Activated T-helper 9 cell treated with anti-CD3 and anti-CD28 coated beads, Interleukin-2, amount 50 U/mL, for 16 hours (primary cell): ENCODE measurements around the gene NFKBIB.
"Not testable (repeated sequence)": the region's sequence is repeated elsewhere in the genome, so short reads cannot be mapped to it uniquely, and the experiment has no call there.

Source experiments
- DNase-seq: peaks from one replicate; pipeline ENCODE4 v3.0.0-alpha.2; 2020; ENCODE audit warnings: low read depth

Gene NFKBIB

GRCh38 chr19:38928391-38929001 is 28.7 kb downstream of the NFKBIB start:
- no peak for DNase-seq

GRCh38 chr19:38929929-38930775 is 30.4 kb downstream of the NFKBIB start, which contains the start of gene SARS2:
Gene SARS2 (minus strand): TSS chr19:38930763. CDS start chr19:38930736, 27 bp downstream.
- peak; percentile 87 for DNase-seq

GRCh38 chr19:38930776-38931520 is 31.2 kb downstream of the NFKBIB start, which contains the start of gene MRPS12:
Gene MRPS12 (plus strand): TSS chr19:38930944. CDS start chr19:38931295, 351 bp downstream.
- DNase-seq = peak; percentile 95

- no peak for DNase-seq
These were observed 31.7 kb downstream of the NFKBIB start for GRCh38 chr19:38931521-38931793.

- no peak for DNase-seq
These were observed 32.8 kb downstream of the NFKBIB start for GRCh38 chr19:38932425-38933179.

DNA sequence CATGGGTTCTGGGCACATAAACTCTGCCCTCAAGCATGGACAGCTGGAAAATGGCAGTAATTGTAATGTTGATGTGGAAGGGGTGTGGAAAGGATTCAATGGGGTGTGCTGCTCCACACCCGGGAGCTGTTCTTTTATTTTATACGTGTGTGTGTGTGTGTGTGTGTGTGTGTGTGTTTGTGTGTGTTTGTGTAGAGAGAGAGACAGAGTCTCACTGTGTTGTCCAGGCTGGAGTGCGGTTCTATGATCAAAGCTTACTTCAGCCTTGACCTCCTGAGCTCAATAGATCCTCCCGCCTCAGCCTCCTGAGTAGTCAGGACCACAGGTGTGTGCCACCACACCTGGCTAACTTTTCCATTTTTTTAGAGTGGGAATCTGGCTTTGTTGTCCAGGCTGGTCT is 33.8 kb downstream of the NFKBIB start:
- no peak for DNase-seq

DNA sequence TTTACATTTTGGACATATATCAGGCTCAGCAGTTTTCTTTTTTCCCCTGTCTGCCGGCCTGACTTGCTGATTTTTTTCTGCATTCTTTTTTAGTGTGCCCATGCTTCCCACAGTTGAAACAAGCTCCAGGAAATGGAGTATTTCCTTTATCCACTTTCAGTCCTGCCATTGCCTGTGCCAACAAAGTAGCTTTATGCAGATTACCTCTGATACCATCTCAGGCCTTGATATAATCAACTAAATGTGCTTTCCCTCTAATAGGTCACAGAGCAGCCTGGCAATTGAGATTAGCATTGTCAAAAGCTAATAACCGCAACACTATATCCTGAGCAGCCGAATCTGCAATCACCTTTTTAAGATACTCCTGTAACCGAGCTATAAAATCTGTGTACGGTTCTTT is 40.2 kb downstream of the NFKBIB start:
- DNase-seq = no peak

DNA sequence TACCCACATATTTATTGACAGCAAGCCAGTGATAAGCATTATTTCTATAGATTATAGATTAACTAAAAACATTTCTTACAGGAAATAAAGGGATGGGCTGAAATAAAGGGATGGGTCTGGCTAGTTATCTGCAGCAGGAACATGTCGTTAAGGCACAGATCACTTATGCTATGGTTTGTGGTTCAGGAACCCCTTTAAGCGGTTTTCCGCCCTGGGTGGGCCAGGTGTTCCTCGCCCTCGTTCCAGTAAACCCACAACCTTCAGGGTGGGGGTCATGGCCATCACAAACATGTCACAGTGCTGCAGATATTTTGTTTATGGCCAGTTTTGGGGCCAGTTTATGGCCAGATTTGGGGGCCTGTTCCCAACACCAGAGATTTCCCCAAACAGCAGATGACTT is 41.7 kb downstream of the NFKBIB start:
- DNase-seq = not testable (repeated sequence)

- DNase-seq = no peak
These were observed 42.2 kb downstream of the NFKBIB start for GRCh38 chr19:38941979-38942378.

- no peak for DNase-seq
These were observed 42.9 kb downstream of the NFKBIB start for GRCh38 chr19:38942471-38943181.

GRCh38 chr19:38944981-38945506 is 45.3 kb downstream of the NFKBIB start:
- no peak for DNase-seq

GRCh38 chr19:38945562-38946228 is 45.9 kb downstream of the NFKBIB start:
- no peak for DNase-seq

DNA sequence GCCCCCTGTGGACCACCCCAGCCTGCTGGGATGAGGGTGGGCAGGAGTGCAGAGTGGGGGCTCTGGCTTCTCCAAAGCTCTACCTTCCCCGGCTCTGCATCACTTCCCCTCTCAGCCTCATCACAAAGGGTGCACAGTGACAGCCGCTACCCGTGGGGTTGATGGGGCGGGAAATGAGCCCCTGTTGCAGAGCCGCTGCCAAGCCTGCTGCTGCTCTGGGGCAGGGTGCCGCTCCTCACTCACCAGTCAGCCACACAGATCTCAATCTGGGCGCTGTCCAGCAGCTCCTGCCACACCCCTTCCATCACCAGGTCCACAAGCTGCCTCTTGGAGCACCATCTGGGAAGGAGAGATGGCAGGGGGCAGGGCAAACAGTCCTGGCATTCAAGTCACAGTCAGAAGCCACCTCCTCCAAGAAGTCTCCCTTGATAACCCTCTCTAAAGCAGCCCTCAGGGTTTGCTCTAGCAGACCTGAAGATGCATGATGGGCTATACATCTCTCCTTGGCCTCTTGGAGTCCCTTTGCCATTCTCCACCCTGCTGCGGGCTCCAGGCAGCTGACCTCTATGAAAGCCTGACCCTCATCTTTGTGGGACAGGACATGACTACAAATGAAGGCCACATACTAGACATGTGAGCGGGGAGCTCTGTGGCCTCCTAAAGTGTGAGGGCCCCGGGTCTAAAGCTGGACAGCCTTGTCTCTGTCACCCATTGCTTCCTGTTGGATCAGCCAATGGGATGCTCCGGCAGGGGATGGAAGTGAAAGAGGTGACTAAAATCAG is 46.7 kb downstream of the NFKBIB start:
- no peak for DNase-seq

DNA sequence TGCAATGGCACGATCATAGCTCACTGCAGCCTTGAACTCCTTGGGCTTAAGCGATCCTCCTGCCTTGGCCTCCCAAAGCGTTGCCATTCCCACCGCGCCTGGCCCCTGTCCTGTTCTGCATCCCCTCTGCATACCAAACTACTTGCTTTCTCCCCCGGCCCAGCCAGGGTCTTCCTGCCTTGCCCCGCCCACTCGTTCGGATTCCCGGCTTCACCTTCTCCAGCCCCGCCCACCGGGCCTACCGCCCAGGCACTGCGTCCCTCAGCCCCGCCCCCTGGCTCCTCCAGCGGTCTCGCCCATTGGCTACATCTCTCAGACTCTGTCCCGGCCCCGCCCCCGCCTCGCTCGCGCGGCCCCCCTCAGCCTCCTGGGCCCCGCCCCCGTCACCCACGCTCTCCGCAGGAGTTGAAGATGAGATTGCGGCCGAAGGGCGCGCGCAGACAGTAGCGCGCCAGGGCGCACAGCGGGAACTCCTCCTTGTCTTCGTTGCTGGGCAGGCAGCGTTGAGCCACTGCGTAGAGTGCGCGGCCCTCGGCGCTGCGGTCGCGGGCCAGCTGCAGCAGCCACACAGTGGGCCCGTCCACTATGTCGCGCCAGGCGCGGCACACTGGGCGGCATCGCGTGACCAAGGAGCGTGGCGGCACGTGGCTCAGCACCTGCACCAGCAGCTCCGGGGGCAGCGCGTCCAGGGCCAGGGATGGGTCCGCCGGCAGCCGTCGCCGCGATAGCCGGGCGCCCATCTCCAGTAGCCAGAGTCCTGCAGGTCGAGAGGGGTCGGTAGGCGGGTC is 50.0 kb downstream of the NFKBIB start:
- peak; percentile 74 for DNase-seq

GRCh38 chr19:38951187-38951586 is 51.4 kb downstream of the NFKBIB start:
- DNase-seq = no peak

- DNase-seq = no peak
These were observed 52.8 kb downstream of the NFKBIB start for GRCh38 chr19:38952395-38953165.

DNA sequence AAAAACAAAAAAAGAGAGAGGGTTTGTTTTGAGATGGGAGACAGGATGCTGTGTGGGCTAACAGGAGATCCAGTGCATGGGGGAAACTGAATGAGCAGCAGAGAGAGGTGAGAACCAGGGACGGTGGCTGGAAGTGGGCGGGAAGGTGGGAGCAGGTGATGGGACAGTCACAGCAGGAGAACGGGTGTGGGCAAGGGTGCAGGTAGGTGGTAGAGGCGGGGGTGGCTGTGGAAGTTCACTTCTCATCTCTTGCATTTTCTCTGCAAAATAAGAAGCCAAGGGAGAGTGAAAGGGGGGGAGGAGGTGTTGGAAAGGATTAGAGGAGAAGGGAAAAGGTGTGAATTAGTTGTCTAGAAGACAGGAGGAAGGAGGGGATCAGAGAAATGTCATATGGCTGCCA is 53.9 kb downstream of the NFKBIB start:
- no peak for DNase-seq

DNA sequence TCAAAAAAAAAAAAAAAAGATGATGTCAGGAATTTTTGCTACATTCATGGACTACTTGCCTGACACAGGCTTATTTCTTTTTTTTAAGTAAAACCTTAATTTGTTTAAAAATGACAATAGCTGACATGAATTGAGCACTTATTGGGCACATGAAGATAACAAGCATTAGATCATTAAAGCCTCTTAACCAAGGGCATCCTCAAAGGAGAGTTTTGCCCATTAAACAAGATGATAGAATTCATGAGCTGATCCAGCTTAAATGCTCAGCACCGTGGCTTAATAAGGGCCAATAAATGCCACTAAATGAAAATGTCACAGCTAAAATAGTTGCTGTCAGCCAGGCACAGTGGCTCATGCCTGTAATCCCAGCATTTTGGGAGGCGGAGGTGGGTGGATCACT is 56.5 kb downstream of the NFKBIB start:
- DNase-seq = no peak
